Measurements from ENCODE around the gene PRSS22.

Gene PRSS22

DNA sequence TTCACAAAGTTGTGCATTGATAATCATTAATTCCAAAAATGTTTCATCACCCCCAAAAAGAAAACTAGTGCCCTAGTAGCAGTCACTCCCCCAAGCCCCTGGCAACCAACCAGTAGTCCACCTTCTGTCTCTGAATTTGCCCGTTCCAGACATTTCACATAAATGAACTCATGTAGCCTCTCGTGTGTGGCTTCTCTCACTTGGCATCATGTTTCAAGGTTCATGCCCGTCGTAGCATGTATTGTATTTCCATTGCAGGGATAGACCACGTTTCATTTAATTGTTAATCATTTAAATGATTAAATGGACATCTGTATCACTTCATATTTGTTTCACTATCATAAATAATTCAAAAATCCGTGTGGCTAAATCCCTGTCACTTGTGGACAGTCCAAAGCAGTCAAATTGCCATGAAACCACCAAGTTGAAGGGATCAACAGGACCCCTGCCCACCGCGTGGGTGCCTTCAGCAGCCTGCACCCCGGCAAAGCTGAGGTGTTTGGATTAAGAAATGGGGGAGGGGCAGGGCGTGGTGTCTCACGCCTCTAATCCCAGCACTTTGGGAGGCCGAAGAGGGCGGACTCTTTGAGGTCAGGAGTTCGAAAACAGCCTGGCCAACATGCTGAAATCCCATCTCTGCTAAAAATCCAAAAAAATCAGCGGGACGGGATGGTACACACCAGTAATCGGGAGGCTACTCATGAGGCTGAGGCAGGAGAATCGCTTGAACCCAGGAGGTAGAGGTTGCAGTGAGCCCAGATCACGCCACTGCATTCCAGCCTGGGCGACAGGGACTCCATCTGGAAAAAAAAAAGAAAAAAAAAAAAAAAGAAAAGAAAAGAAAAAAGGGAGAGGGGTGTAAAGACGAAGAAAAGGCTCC lies 16.3 kb upstream of the PRSS22 start:
- TF ChIP-seq, protein P1, sequence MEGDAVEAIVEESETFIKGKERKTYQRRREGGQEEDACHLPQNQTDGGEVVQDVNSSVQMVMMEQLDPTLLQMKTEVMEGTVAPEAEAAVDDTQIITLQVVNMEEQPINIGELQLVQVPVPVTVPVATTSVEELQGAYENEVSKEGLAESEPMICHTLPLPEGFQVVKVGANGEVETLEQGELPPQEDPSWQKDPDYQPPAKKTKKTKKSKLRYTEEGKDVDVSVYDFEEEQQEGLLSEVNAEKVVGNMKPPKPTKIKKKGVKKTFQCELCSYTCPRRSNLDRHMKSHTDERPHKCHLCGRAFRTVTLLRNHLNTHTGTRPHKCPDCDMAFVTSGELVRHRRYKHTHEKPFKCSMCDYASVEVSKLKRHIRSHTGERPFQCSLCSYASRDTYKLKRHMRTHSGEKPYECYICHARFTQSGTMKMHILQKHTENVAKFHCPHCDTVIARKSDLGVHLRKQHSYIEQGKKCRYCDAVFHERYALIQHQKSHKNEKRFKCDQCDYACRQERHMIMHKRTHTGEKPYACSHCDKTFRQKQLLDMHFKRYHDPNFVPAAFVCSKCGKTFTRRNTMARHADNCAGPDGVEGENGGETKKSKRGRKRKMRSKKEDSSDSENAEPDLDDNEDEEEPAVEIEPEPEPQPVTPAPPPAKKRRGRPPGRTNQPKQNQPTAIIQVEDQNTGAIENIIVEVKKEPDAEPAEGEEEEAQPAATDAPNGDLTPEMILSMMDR (conservative IDR thresholded peaks at IDR 0.05; ENCODE audit: low read depth, low read length) = no peak
- no peaks in the 10 kb centered on the region; the same call in 1 of the 2 replicates for H4K20me1 ChIP-seq (ENCODE audit: insufficient read depth)
- H3K27ac ChIP-seq = no peak overlapping the region
- H3K4me2 ChIP-seq = peak overlapping the region; percentile 5; the same call in 1 of the 2 replicates
- no peak overlapping the region for H3K9ac ChIP-seq
- H3K79me2 ChIP-seq (ENCODE audit: insufficient read depth, low read depth) = no peaks in the 10 kb centered on the region
- H3K36me3 ChIP-seq (ENCODE audit: insufficient read depth) = no peaks in the 10 kb centered on the region
- peaks cover 14% of the 10 kb centered on the region for H3K4me1 ChIP-seq (ENCODE audit: low read depth, poor library complexity, severe bottlenecking)
- H3K4me3 ChIP-seq (IDR thresholded peaks at IDR 0.05; ENCODE audit: insufficient read depth, low read depth, low read length) = no peak overlapping the region
- peaks cover 20% of the 10 kb centered on the region; the same call in 1 of the 2 replicates for H3K27me3 ChIP-seq (ENCODE audit: insufficient read depth, low read depth)
- H2AFZ ChIP-seq (ENCODE audit: low read depth) = peak overlapping the region; percentile 29

DNA sequence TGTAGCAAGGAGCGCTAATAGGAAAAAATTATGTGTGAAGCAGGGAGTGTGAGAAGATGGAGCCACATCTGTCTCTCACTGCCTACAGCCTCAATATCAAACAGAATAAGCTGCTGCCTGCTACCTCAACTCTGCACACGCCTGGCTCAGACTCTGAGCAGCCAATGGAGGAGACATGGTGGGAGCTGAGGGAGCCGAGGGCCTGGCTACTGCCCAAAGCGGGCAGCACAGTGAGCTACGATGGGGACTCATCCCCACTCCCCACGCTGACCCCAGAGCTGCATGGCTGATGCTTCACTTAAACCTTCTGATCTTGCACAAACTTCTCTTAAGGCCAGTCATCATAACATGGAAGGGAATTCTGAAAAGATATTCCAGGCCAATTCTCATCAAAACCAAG lies 14.0 kb upstream of the PRSS22 start:
- Histone ChIP-seq H4K20me1 (ENCODE audit: insufficient read depth) (no peaks in the 10 kb centered on the region; the same call in 1 of the 2 replicates), H3K9ac (no peak overlapping the region), H3K4me2 (no peak overlapping the region), H3K79me2 (ENCODE audit: insufficient read depth, low read depth) (no peaks in the 10 kb centered on the region), H3K36me3 (ENCODE audit: insufficient read depth) (no peaks in the 10 kb centered on the region), H3K27ac (no peak overlapping the region), H3K4me3 (IDR thresholded peaks at IDR 0.05; ENCODE audit: insufficient read depth, low read depth, low read length) (no peak overlapping the region), H3K4me1 (ENCODE audit: low read depth, poor library complexity, severe bottlenecking) (peaks cover 26% of the 10 kb centered on the region), H3K27me3 (ENCODE audit: insufficient read depth, low read depth) (peaks cover 13% of the 10 kb centered on the region; the same call in 1 of the 2 replicates), H2AFZ (ENCODE audit: low read depth) (no peak overlapping the region)
- TF ChIP-seq, protein P1 (conservative IDR thresholded peaks at IDR 0.05; ENCODE audit: low read depth, low read length) = no peak

DNA sequence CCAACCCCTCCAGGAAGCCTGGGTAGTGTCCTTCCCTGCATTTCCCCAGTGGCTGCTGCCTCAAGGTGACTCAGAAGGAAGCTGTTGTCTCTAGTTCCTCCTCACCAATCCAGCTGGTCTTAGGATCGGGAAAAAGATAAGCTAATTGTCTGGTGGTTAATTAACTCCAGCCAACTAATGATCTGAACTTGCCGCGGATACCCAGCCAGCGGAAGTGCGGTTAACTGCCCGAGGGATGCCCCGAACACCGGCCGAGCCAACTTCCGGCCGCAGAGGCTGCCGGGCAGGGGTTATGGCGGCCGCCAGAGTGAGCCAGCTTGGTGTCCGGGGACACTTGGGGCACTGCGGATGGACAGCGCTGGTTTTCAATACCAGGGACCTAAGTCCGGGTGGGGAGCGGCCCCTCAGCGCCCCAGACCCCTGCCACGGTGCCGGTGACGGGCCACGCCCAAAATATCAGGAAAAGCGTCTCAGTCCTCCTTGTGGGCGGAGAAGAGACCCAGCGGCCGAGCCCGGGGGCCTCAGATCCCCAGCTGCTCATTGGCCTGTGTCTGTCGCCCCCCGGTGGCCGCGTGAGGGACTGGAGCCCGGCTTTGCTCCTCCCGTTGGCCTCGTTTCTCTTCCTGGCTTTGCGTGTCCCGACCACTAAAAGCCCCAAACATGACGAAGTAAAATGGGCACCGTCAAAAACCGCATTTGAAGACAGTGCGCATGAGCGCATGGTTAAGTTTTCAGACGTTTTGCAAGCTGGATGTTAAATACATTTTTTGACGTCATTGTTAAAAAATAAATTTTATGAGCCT lies 10.2 kb upstream of the PRSS22 start:
- Histone ChIP-seq H4K20me1 (ENCODE audit: insufficient read depth) (no peaks in the 10 kb centered on the region), H3K4me3 (IDR thresholded peaks at IDR 0.05; ENCODE audit: insufficient read depth, low read depth, low read length) (no peak overlapping the region), H3K36me3 (ENCODE audit: insufficient read depth) (no peaks in the 10 kb centered on the region), H3K9ac (peak overlapping the region; percentile 49; the same call in 1 of the 2 replicates), H3K27ac (peak overlapping the region; percentile 29; the same call in 1 of the 2 replicates), H3K4me2 (peak overlapping the region; percentile 49), H2AFZ (ENCODE audit: low read depth) (peak overlapping the region; percentile 69), H3K4me1 (ENCODE audit: low read depth, poor library complexity, severe bottlenecking) (peaks cover 12% of the 10 kb centered on the region), H3K79me2 (ENCODE audit: insufficient read depth, low read depth) (no peaks in the 10 kb centered on the region), H3K27me3 (ENCODE audit: insufficient read depth, low read depth) (peaks cover 48% of the 10 kb centered on the region; the same call in 1 of the 2 replicates)
- TF ChIP-seq, protein P1 (conservative IDR thresholded peaks at IDR 0.05; ENCODE audit: low read depth, low read length) = peak; percentile 92

DNA sequence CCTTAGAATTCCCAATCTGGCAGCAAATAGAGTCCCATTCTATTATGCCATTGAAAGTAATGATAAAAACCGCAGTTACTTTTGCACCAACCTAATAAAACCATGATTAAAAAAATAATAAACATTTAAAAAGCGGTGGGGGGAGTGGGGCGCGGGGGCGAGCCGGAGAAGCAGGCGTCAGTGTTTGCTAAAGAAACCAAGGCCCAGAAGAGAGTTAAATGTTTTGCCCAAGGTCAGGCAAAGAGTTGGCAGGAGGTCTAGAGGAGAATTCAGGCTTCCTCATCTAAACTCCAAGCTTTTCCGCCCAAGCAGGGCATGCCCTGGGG lies 9.7 kb upstream of the PRSS22 start:
- TF ChIP-seq, protein P1 (conservative IDR thresholded peaks at IDR 0.05; ENCODE audit: low read depth, low read length) = no peak
- Histone ChIP-seq H4K20me1 (ENCODE audit: insufficient read depth) (no peaks in the 10 kb centered on the region), H2AFZ (ENCODE audit: low read depth) (peak overlapping the region; percentile 69), H3K4me3 (IDR thresholded peaks at IDR 0.05; ENCODE audit: insufficient read depth, low read depth, low read length) (no peak overlapping the region), H3K79me2 (ENCODE audit: insufficient read depth, low read depth) (no peaks in the 10 kb centered on the region), H3K27me3 (ENCODE audit: insufficient read depth, low read depth) (peaks cover 48% of the 10 kb centered on the region; the same call in 1 of the 2 replicates), H3K27ac (peak overlapping the region; percentile 29; the same call in 1 of the 2 replicates), H3K4me2 (peak overlapping the region; percentile 49), H3K9ac (no peak overlapping the region), H3K4me1 (ENCODE audit: low read depth, poor library complexity, severe bottlenecking) (peaks cover 12% of the 10 kb centered on the region), H3K36me3 (ENCODE audit: insufficient read depth) (no peaks in the 10 kb centered on the region)
